ENCODE measurements around the gene PPFIBP2. TPM values are rescaled to one million over a fixed set of nuclear protein-coding genes. Genes with fewer than 3 reads are reported as not detected.
"Not testable (repeated sequence)": the region's sequence is repeated elsewhere in the genome, so short reads cannot be mapped to it uniquely, and the experiment has no call there.

PPFIBP2 gene
- total RNA-seq, 1 experiment from 2014 or later, result 5.7 TPM

GRCh38 chr11:7657306-7658025 is 143.7 kb downstream of the PPFIBP2 start:
- Histone ChIP-seq H2AFZ (ENCODE audit: low read depth, low read length, poor library complexity, severe bottlenecking) (no peak overlapping the region), H3K9me3 (ENCODE audit: control insufficient read depth in 1 of 2, insufficient read depth in 1 of 2, low read depth in 1 of 2, low read length in 2 of 2) (no peaks in the 10 kb centered on the region), H3K4me3 (replicated peaks in 1 of 2; ENCODE audit: low read depth in 1 of 2, low read length in 2 of 2) (no peak overlapping the region), H4K20me1 (ENCODE audit: insufficient read depth) (no peaks in the 10 kb centered on the region), H3K9me2 (ENCODE audit: insufficient read depth) (no peaks in the 10 kb centered on the region), H3K4me2 (ENCODE audit: low read length) (no peak overlapping the region), H3K9ac (ENCODE audit: low read length) (no peak overlapping the region), H3K27me3 (ENCODE audit: insufficient read depth, low read length) (no peaks in the 10 kb centered on the region), H3K36me3 (ENCODE audit: control insufficient read depth in 1 of 2, insufficient read depth in 2 of 2, low read length in 2 of 2) (no peaks in the 10 kb centered on the region), H3K79me2 (ENCODE audit: insufficient read depth, low read length) (no peaks in the 10 kb centered on the region), H3K27ac (ENCODE audit: low read depth, low read length) (no peak overlapping the region), H3K4me1 (ENCODE audit: control insufficient read depth in 1 of 2, insufficient read depth in 2 of 2, low read length in 2 of 2) (no peaks in the 10 kb centered on the region)
- ChIA-PET POLR2A (no interaction called here), CTCF (interaction anchor here (0.7 to 2.0 kb wide), 11 partner anchors 9 to 564 kb away, joined by 3 to 52 read pairs (median 9); partner anchors contain the start of gene PPFIBP2), RAD21 (ENCODE audit: low non-redundant PET in 1 of 2, low total read pairs in 2 of 2, uncharacterized antibody in 2 of 2, unreplicated experiment in 2 of 2) (interaction anchor here (0.9 to 2.7 kb wide), 4 partner anchors 86 to 144 kb away, joined by 4 to 16 read pairs (median 10); partner anchors contain the start of gene PPFIBP2 (in 1 of the 2))
- TF ChIP-seq POLR2A (IDR thresholded peaks at IDR 0.05; ENCODE audit: borderline replicate concordance, extremely low read depth, insufficient read depth, insufficient read length) (no peak), CTCF (IDR thresholded peaks at IDR 0.05 in 2 of 3, conservative IDR thresholded peaks at IDR 0.05 in 1 of 3; ENCODE audit: borderline replicate concordance in 1 of 3, insufficient read depth in 1 of 3, low read depth in 2 of 3, low read length in 2 of 3) (peak; percentile 43 to 67 (median 49); a peak in 5 of 6 replicates), ZFX (IDR thresholded peaks at IDR 0.05) (no peak), SP1 (IDR thresholded peaks at IDR 0.05; ENCODE audit: low read depth) (no peak), ZNF274 (IDR thresholded peaks at IDR 0.05; ENCODE audit: low read depth, low read length) (no peak), RAD21 (IDR thresholded peaks at IDR 0.05; ENCODE audit: low read depth) (peak; percentile 85), TCF7L2 (IDR thresholded peaks at IDR 0.05; ENCODE audit: borderline replicate concordance, extremely low read depth, insufficient read depth, insufficient read length) (no peak), POLR2AphosphoS5 (IDR thresholded peaks at IDR 0.05; ENCODE audit: low read depth, low read length) (no peak), EZH2 (IDR thresholded peaks at IDR 0.05) (no peak)
- DNase-seq (ENCODE audit: low read depth, low spot score) (peak; percentile 28), ATAC-seq (peak; percentile 93)
- intact Hi-C loops (cut with micrococcal nuclease), result loop anchor here (1.0 to 2.0 kb wide), 2 partner anchors 87 to 108 kb away; no protein-coding TSS in a partner anchor
- no TSS peak for BruUV-seq (replicated peaks)

- H3K4me3 ChIP-seq (replicated peaks in 1 of 2; ENCODE audit: low read depth in 1 of 2, low read length in 2 of 2); H3K4me1 ChIP-seq (ENCODE audit: control insufficient read depth in 1 of 2, insufficient read depth in 2 of 2, low read length in 2 of 2); H3K27me3 ChIP-seq (ENCODE audit: insufficient read depth, low read length); DNase-seq (ENCODE audit: low read depth, low spot score); BruUV-seq (replicated peaks); H3K27ac ChIP-seq (ENCODE audit: low read depth, low read length); H3K4me2 ChIP-seq (ENCODE audit: low read length); POLR2A ChIA-PET; H3K79me2 ChIP-seq (ENCODE audit: insufficient read depth, low read length); CTCF ChIA-PET; H3K9me3 ChIP-seq (ENCODE audit: control insufficient read depth in 1 of 2, insufficient read depth in 1 of 2, low read depth in 1 of 2, low read length in 2 of 2); H3K9me2 ChIP-seq (ENCODE audit: insufficient read depth); ATAC-seq; RAD21 ChIA-PET (ENCODE audit: low non-redundant PET in 1 of 2, low total read pairs in 2 of 2, uncharacterized antibody in 2 of 2, unreplicated experiment in 2 of 2); intact Hi-C loops (cut with micrococcal nuclease); H4K20me1 ChIP-seq (ENCODE audit: insufficient read depth); H2AFZ ChIP-seq (ENCODE audit: low read depth, low read length, poor library complexity, severe bottlenecking); H3K36me3 ChIP-seq (ENCODE audit: control insufficient read depth in 1 of 2, insufficient read depth in 2 of 2, low read length in 2 of 2); H3K9ac ChIP-seq (ENCODE audit: low read length): not testable (repeated sequence)
Observed at GRCh38 chr11:7663531-7663930, 149.7 kb downstream of the PPFIBP2 start.

Data from HCT116 (cell line).